GM12878 (cell line): ENCODE data around the gene SLC2A9. TPM values are rescaled to one million over a fixed set of nuclear protein-coding genes. Genes with fewer than 3 reads are reported as not detected.

Source experiments
- ATAC-seq: fragments of 200-7000 bp; cut with Tn5 transposase; 3 replicates; pipeline ENCODE4 v1.9.1; 2020; ENCODE audit warnings: mild to moderate bottlenecking, moderate library complexity
- BruUV-seq: library from RNA; stranded (reverse); fragments of 400-500 nt; replicated peaks from 2 replicates; lab custom pipeline; 2021; lab: Mats Ljungman, UMichigan
- CTCF ChIA-PET: fragments of 300-600 bp; sonication (Branson Sonifier 250); formaldehyde crosslinking; extraction: SDS; loops from one replicate; lab custom pipeline; 2021; ENCODE audit warnings: inconsistent platforms; lab: Yijun Ruan, JAX
- POLR2A ChIA-PET: fragments of 350-600 bp; formaldehyde crosslinking; extraction: SDS; loops from one replicate; lab custom pipeline; 2021; ENCODE audit warnings: inconsistent platforms; lab: Charles Lee
- RAD21 ChIA-PET: fragments of 300-600 bp; sonication (Branson Sonifier 250); formaldehyde crosslinking; loops from one replicate; lab custom pipeline; 2023; ENCODE audit warnings: antibody characterized with exemption; ENCODE audit not compliant: unreplicated experiment; lab: Charles Lee
- SMC1A ChIA-PET: fragments of 300-600 bp; sonication (Branson Sonifier 250); formaldehyde crosslinking; loops from one replicate; lab custom pipeline; 2023; ENCODE audit not compliant: unreplicated experiment, uncharacterized antibody; lab: Charles Lee
- DNase-seq: peaks from one replicate; pipeline ENCODE4 v3.0.0-alpha.2; 2011; ENCODE audit warnings: low read depth, low spot score
- FAIRE-seq: peaks from 3 replicates; lab custom pipeline; 2011; peaks lifted over from hg19 to GRCh38; lab: Jason Lieb, UNC
- H2AFZ ChIP-seq: 2 replicates; pipeline ENCODE4 v1.6.0; 2011; ENCODE audit warnings: low read depth, low read length, control low read depth; ENCODE audit not compliant: control insufficient read depth
- H3K27ac ChIP-seq: 2 replicates; pipeline ENCODE4 v1.5.1; 2011; ENCODE audit warnings: control low read depth; ENCODE audit not compliant: control insufficient read depth, insufficient read depth
- H3K27me3 ChIP-seq, 2 experiments: replicated peaks in 1 of 2; 2 replicates each; pipeline versions ENCODE4 v1.6.0 to v1.6.1; 2011; ENCODE audit warnings: low read length in 1 of 2; ENCODE audit not compliant: control insufficient read depth in 2 of 2, insufficient read depth in 2 of 2
- H3K36me3 ChIP-seq, 2 experiments: 2 replicates each; pipeline ENCODE4 v1.5.1; 2011; ENCODE audit warnings: low read length in 1 of 2; ENCODE audit not compliant: control insufficient read depth in 2 of 2, insufficient read depth in 2 of 2
- H3K4me1 ChIP-seq: 2 replicates; pipeline ENCODE4 v1.6.1; 2011; ENCODE audit warnings: mild to moderate bottlenecking, low read length, moderate library complexity, mixed read lengths; ENCODE audit not compliant: control insufficient read depth, insufficient read depth
- H3K4me2 ChIP-seq: 2 replicates; pipeline ENCODE4 v1.6.0; 2011; ENCODE audit warnings: control low read depth; ENCODE audit not compliant: control insufficient read depth, insufficient read depth
- H3K4me3 ChIP-seq: fragments of 200-600 bp; sonication (generic); 2 replicates; pipeline ENCODE4 v1.5.1; 2016
- H3K79me2 ChIP-seq: 2 replicates; pipeline ENCODE4 v1.6.0; 2011; ENCODE audit warnings: low read length; ENCODE audit not compliant: control insufficient read depth, insufficient read depth
- H3K9ac ChIP-seq: 2 replicates; pipeline ENCODE4 v1.8.0; 2011; ENCODE audit warnings: low read length, control low read depth, mixed read lengths; ENCODE audit not compliant: control insufficient read depth, insufficient read depth
- H3K9me3 ChIP-seq: replicated peaks from 3 replicates; pipeline ENCODE4 v1.5.1; 2011; ENCODE audit warnings: mild to moderate bottlenecking, low read length; ENCODE audit not compliant: control insufficient read depth, insufficient read depth
- H4K20me1 ChIP-seq: 2 replicates; pipeline ENCODE4 v1.6.0; 2011; ENCODE audit not compliant: control insufficient read depth, insufficient read depth
- BMI1 ChIP-seq: fragments of 450-650 bp; IDR thresholded peaks from 2 replicates; pipeline ENCODE4 v1.6.1; 2016; ENCODE audit warnings: mild to moderate bottlenecking, moderate library complexity, borderline replicate concordance
- CHD1 ChIP-seq: IDR thresholded peaks from 2 replicates; pipeline ENCODE4 v1.6.1; 2012; ENCODE audit warnings: low read depth, low read length, improper control_type of control experiment
- CHD2 ChIP-seq: IDR thresholded peaks from 2 replicates; pipeline ENCODE4 v1.6.1; 2011; ENCODE audit warnings: low read depth, low read length, improper control_type of control experiment, borderline replicate concordance
- CREM ChIP-seq: IDR thresholded peaks from 2 replicates; pipeline ENCODE4 v1.6.1; 2014; ENCODE audit warnings: antibody characterized with exemption, low read depth
- EGR1 ChIP-seq, 2 experiments: IDR thresholded peaks; 1 replicate in 1 of 2; 2 replicates in 1 of 2; pipeline ENCODE4 v1.6.1; 2011 to 2012; ENCODE audit warnings: low read depth in 2 of 2, low read length in 2 of 2, borderline replicate concordance in 1 of 2, mild to moderate bottlenecking in 1 of 2, moderate library complexity in 1 of 2
- GATAD2B ChIP-seq: fragments of 450-650 bp; conservative IDR thresholded peaks from 2 replicates; pipeline ENCODE4 v1.6.1; 2017; ENCODE audit warnings: low read depth, mild to moderate bottlenecking, moderate library complexity
- RELA ChIP-seq: fragments of 450-650 bp; IDR thresholded peaks from 2 replicates; pipeline ENCODE4 v1.8.0; 2014; ENCODE audit warnings: borderline replicate concordance; ENCODE audit not compliant: partially characterized antibody
- RUNX3 ChIP-seq: IDR thresholded peaks from 2 replicates; pipeline ENCODE4 v1.6.1; 2012; ENCODE audit warnings: low read length, inconsistent platforms
- SREBF2 ChIP-seq: IDR thresholded peaks from 2 replicates; pipeline ENCODE4 v1.6.1; 2012; ENCODE audit warnings: mild to moderate bottlenecking, low read length
- WGBS: methylation state at CpG from one replicate; pipeline ENCODE4 v1.1.6; 2016; ENCODE audit warnings: low lambda C conversion rate; ENCODE audit not compliant: insufficient replicate concordance, insufficient coverage; ENCODE audit errors: missing lambda C conversion rate; 5-methylcytosine and 5-hydroxymethylcytosine counted together
- in situ Hi-C: fragments of 300-500 bp; cut with MboI; formaldehyde crosslinking; loops from 9 replicates; pipeline ENCODE4 v1.14.3; 2018; ENCODE audit warnings: mixed read lengths
- intact Hi-C: fragments of 100-400 bp; cut with micrococcal nuclease; formaldehyde crosslinking; loops from one replicate; pipeline ENCODE4 v1.14.2; 2022; ENCODE audit not compliant: unreplicated experiment
- polyA plus RNA-seq, 11 experiments: library from polyadenylated mRNA; depleted of rRNA in 4 of 11; unstranded in 6 of 11; stranded (reverse) in 5 of 11; fragments of >200 nt; fragmentation: Nextera tagmentation in 4 of 11; fragmentation: Illumina TruSeq in 1 of 11; extraction: Ambion mirVana in 4 of 11; extraction: Trizol in 1 of 11; gene quantifications; 1 replicate in 1 of 11; 2 replicates in 10 of 11; pipeline versions ENCODE4 v1.2.1 to v1.2.3, GENCODE V29; 2011 to 2016; ENCODE audit warnings: inconsistent platforms in 2 of 11, missing spikeins in 2 of 11, low read depth in 1 of 11
- total RNA-seq, 4 experiments: library from RNA; depleted of rRNA in 3 of 4; stranded (reverse); fragments of >200 nt in 3 of 4; fragmentation: Illumina TruSeq in 1 of 4; extraction: Trizol in 1 of 4; gene quantifications; 2 replicates each; pipeline versions ENCODE4 v1.2.1 to v1.2.3, GENCODE V29; 2013 to 2021
- TF ChIP-seq, protein P1 (sequence below): IDR thresholded peaks from 2 replicates; pipeline ENCODE4 v1.6.1; 2011; ENCODE audit warnings: borderline replicate concordance, low read depth, mild to moderate bottlenecking, moderate library complexity, low read length; ENCODE audit not compliant: insufficient read depth, poor library complexity, severe bottlenecking
- TF ChIP-seq, protein P2 (sequence below): fragments of 450-650 bp; IDR thresholded peaks from 2 replicates; pipeline ENCODE4 v1.6.1; 2018; ENCODE audit warnings: mild to moderate bottlenecking, low read depth, moderate library complexity; ENCODE audit not compliant: partially characterized antibody
- TF ChIP-seq, protein P3 (sequence below): fragments of 450-650 bp; IDR thresholded peaks from 2 replicates; pipeline ENCODE4 v1.6.1; 2017; ENCODE audit warnings: mild to moderate bottlenecking, low read depth, inconsistent platforms; ENCODE audit not compliant: poor library complexity, severe bottlenecking
- TF ChIP-seq, protein P4 (sequence below): IDR thresholded peaks from 2 replicates; pipeline ENCODE4 v1.6.1; 2011; ENCODE audit warnings: mild to moderate bottlenecking, low read depth, low read length, moderate library complexity; ENCODE audit not compliant: insufficient replicate concordance
- TF ChIP-seq, protein P5 (sequence below): fragments of 450-650 bp; IDR thresholded peaks from 2 replicates; pipeline ENCODE4 v1.6.1; 2016; ENCODE audit warnings: mild to moderate bottlenecking

SLC2A9 gene
- total and polyA plus RNA-seq, 10 of the 15 experiments (the other 5 are each of a cell fraction or from before 2014, with no cell fraction given), result 0.28 to 2.8 (median 1.2) TPM

DNA sequence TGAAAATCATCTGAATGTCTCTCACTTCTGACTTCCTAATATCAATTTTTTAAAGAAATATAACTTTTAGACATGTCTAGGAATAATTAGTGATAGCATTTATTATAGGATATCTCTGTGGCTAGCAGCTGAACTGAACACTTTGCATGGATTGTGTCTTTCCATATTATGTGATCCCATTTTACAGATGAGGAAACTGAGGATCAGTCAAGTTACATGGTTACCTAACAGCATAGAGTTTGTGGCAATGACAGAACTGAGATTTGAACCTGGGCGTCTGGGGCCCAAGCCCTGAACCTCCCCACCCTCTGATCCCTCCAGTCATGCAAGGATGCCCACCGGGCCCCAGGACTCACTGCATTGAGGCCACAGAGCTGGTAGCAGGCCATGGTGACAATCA is 101.3 kb downstream of the SLC2A9 start (continued):
- TF ChIP-seq CHD2 (no peak), EGR1 (IDR thresholded peaks at IDR 0.05; ENCODE audit: borderline replicate concordance in 1 of 2, low read depth in 2 of 2, low read length in 2 of 2) (no peak), RUNX3 (no peak)
- TF ChIP-seq, protein P1, sequence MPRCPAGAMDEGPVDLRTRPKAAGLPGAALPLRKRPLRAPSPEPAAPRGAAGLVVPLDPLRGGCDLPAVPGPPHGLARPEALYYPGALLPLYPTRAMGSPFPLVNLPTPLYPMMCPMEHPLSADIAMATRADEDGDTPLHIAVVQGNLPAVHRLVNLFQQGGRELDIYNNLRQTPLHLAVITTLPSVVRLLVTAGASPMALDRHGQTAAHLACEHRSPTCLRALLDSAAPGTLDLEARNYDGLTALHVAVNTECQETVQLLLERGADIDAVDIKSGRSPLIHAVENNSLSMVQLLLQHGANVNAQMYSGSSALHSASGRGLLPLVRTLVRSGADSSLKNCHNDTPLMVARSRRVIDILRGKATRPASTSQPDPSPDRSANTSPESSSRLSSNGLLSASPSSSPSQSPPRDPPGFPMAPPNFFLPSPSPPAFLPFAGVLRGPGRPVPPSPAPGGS, result no peak

DNA sequence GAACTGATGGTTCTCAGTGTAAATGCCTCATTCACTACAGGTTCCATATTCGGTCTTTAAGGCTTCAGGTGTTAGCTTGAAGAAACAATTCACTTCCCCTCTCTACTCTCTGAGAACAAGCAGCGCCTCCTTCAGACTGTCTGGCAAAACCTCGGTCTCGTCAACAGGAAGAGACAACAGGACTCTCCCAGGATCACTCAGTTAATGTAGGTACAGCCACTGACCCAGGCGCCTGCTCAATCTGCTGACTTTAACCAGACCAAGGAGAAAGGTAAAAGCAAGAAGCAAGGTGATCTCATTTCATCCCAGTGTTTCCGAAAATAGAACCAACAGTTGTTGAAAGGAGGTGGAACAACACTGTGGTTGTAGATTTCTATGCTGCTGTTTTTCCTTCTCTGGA is 102.2 kb downstream of the SLC2A9 start:
- in situ Hi-C loops (no loop called here), intact Hi-C loops (loop anchor here (5.0 kb wide), 1 partner anchor 98 kb away; no protein-coding TSS in a partner anchor)
- SMC1A ChIA-PET, result interaction anchor here (0.7 to 2.6 kb wide), 7 partner anchors 14 to 155 kb away, joined by 3 to 18 read pairs (median 4); no protein-coding TSS in a partner anchor
- Histone ChIP-seq H3K27ac (no peak overlapping the region), H4K20me1 (no peaks in the 10 kb centered on the region), H3K9ac (no peak overlapping the region), H3K36me3 (no peaks in the 10 kb centered on the region), H3K4me3 (no peak overlapping the region), H3K27me3 (no peaks in the 10 kb centered on the region), H3K9me3 (no peaks in the 10 kb centered on the region), H3K4me2 (no peak overlapping the region), H3K79me2 (no peaks in the 10 kb centered on the region), H3K4me1 (no peaks in the 10 kb centered on the region), H2AFZ (no peak overlapping the region)
- RAD21 ChIA-PET, result interaction anchor here (1.3 to 2.8 kb wide), 2 partner anchors 92 to 96 kb away, joined by 3 to 22 read pairs; no protein-coding TSS in a partner anchor
- 66% methylated on average over 6 of the region's 6 CpGs for WGBS
- DNase-seq (no peak), ATAC-seq (no peak), FAIRE-seq (no peak)
- POLR2A ChIA-PET, result interaction anchor here (0.9 kb wide), 1 partner anchor 44 kb away, joined by 4 read pairs; no protein-coding TSS in a partner anchor
- CTCF ChIA-PET, result interaction anchor here (0.7 to 2.7 kb wide), 7 partner anchors 13 to 154 kb away, joined by 3 to 37 read pairs (median 3); no protein-coding TSS in a partner anchor
- no TSS peak for BruUV-seq
- TF ChIP-seq GATAD2B, result no peak
- TF ChIP-seq, protein P2, sequence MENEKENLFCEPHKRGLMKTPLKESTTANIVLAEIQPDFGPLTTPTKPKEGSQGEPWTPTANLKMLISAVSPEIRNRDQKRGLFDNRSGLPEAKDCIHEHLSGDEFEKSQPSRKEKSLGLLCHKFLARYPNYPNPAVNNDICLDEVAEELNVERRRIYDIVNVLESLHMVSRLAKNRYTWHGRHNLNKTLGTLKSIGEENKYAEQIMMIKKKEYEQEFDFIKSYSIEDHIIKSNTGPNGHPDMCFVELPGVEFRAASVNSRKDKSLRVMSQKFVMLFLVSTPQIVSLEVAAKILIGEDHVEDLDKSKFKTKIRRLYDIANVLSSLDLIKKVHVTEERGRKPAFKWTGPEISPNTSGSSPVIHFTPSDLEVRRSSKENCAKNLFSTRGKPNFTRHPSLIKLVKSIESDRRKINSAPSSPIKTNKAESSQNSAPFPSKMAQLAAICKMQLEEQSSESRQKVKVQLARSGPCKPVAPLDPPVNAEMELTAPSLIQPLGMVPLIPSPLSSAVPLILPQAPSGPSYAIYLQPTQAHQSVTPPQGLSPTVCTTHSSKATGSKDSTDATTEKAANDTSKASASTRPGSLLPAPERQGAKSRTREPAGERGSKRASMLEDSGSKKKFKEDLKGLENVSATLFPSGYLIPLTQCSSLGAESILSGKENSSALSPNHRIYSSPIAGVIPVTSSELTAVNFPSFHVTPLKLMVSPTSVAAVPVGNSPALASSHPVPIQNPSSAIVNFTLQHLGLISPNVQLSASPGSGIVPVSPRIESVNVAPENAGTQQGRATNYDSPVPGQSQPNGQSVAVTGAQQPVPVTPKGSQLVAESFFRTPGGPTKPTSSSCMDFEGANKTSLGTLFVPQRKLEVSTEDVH, result no peak
- no peak for TF ChIP-seq BMI1
- no peak for TF ChIP-seq CHD1
- TF ChIP-seq, protein P3, sequence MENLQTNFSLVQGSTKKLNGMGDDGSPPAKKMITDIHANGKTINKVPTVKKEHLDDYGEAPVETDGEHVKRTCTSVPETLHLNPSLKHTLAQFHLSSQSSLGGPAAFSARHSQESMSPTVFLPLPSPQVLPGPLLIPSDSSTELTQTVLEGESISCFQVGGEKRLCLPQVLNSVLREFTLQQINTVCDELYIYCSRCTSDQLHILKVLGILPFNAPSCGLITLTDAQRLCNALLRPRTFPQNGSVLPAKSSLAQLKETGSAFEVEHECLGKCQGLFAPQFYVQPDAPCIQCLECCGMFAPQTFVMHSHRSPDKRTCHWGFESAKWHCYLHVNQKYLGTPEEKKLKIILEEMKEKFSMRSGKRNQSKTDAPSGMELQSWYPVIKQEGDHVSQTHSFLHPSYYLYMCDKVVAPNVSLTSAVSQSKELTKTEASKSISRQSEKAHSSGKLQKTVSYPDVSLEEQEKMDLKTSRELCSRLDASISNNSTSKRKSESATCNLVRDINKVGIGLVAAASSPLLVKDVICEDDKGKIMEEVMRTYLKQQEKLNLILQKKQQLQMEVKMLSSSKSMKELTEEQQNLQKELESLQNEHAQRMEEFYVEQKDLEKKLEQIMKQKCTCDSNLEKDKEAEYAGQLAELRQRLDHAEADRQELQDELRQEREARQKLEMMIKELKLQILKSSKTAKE, result no peak
- TF ChIP-seq, protein P4, sequence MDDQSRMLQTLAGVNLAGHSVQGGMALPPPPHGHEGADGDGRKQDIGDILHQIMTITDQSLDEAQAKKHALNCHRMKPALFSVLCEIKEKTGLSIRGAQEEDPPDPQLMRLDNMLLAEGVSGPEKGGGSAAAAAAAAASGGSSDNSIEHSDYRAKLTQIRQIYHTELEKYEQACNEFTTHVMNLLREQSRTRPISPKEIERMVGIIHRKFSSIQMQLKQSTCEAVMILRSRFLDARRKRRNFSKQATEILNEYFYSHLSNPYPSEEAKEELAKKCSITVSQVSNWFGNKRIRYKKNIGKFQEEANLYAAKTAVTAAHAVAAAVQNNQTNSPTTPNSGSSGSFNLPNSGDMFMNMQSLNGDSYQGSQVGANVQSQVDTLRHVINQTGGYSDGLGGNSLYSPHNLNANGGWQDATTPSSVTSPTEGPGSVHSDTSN, result no peak
- TF ChIP-seq, protein P5, sequence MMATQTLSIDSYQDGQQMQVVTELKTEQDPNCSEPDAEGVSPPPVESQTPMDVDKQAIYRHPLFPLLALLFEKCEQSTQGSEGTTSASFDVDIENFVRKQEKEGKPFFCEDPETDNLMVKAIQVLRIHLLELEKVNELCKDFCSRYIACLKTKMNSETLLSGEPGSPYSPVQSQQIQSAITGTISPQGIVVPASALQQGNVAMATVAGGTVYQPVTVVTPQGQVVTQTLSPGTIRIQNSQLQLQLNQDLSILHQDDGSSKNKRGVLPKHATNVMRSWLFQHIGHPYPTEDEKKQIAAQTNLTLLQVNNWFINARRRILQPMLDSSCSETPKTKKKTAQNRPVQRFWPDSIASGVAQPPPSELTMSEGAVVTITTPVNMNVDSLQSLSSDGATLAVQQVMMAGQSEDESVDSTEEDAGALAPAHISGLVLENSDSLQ, result no peak
- TF ChIP-seq SREBF2, result no peak
- TF ChIP-seq RELA, result no peak
- no peak for TF ChIP-seq CREM
